Stimulated activated CD4-positive, alpha-beta T cell treated with anti-CD3 and anti-CD28 coated beads, Interleukin-12 subunit alpha, Interleukin-12 subunit beta, amount 100 ng/mL, for 48 hours (primary cell): Measurements from ENCODE around the gene BBIP1.
"Not testable (repeated sequence)": the region's sequence is repeated elsewhere in the genome, so short reads cannot be mapped to it uniquely, and the experiment has no call there.

Experiments used
- DNase-seq, 3 donors: peaks; one replicate each; pipeline ENCODE4 v3.0.0-alpha.2; 2020; ENCODE audit warnings: low read depth in 2 of 3, low spot score in 1 of 3

BBIP1 gene

GRCh38 chr10:110923856-110924493, 5.0 kb upstream of the BBIP1 start:
- no peak for DNase-seq

DNA sequence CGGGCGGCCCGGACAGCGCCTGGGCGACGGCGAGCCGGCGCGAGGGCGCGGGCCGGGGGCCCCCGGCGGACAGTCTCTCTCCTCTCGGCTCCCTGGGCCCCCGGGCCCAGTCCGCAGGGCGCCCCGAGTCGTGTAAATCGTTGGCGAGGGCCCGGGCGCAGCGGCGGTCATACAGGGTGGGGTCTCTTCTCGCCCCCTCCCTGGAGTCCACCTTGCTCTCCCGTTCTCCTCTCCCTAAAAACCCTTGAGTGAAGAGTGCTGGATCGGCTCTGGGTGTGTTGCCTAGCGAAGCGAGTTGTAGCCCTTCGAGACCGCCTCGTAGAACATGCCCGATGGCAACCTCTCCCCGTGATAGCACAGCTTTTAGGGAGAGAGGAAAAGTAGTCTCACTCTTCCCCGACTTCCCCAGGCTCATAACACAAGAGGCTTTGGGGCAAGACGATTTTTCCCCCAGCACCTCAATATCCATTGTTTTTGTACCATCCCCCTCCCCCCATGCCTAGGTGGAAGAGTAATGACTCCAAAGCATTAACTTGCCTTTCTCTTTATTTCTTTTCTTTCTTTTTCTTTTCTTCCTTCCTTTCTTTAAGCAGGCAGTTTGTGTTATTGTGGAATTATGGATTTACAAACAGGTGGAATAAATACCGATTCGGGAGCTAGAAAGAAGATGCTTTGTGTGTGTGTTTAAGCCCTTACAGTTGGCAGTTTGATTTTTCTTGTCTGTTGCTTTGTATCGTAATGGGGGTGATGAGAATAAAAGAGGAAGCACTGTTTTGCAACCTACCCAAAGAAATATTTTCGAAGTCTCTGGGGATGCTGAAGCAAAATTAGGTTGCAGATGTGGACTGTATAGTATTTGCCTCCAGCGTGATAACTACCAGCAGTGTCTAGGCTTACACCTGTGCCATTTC, 1.2 kb upstream of the BBIP1 start:
- no peak for DNase-seq

- DNase-seq = peak; percentile 95 to 99 (median 98)
These were observed 460 bp upstream of the BBIP1 start, which contains the start of gene SHOC2 for GRCh38 chr10:110919349-110919931. TSS of gene SHOC2 (plus strand) at chr10:110919604. CDS start at chr10:110964359, 44,755 bp downstream.

GRCh38 chr10:110918269-110918642, 724 bp downstream of the BBIP1 start:
- DNase-seq = peak; percentile 72 to 89 (median 80)

- no peak for DNase-seq
These were observed 2.2 kb downstream of the BBIP1 start for GRCh38 chr10:110916554-110917346.

DNA sequence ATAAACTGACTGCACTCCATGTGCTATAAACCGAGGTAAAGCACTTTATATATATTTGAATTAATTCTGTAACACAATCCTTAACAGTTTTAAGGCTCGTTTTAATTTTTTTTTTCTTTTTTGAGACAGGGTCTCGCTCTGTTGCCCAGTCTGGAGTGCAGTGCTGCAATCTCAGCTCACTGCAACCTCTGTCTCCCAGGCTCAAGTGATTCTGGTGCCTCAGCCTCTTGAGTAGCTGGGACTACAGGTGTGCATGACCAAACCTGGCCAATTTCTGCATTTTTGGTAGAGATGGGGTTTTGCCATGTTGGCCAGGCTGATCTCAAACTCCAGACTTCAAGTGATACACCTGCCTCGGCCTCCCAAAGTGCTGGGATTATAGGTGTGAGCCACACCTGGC, 3.4 kb downstream of the BBIP1 start:
- DNase-seq = not testable (repeated sequence)

- DNase-seq = no peak
These were observed 3.9 kb downstream of the BBIP1 start for GRCh38 chr10:110915035-110915434.

GRCh38 chr10:110914431-110914830, 4.5 kb downstream of the BBIP1 start:
- DNase-seq = no peak

DNA sequence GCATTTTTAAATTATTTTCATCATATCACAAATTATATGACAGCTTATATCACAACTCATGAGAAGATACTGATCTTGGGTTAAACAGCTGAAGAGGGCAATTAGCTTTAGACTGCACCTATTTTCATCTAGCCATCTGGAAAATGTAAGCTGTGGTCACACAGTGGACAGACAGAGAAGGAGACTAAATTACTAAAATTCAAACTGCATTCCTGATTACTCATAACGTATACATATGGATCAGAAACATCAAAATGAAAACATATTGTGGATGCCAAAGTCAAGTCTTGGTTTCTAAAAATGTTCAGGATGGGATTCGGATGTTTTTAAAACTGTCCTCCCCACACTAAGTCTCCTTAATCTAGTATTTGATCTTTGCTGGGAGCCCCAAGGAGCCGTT, 6.6 kb downstream of the BBIP1 start:
- DNase-seq = no peak

GRCh38 chr10:110910138-110910537, 8.8 kb downstream of the BBIP1 start:
- no peak for DNase-seq

DNA sequence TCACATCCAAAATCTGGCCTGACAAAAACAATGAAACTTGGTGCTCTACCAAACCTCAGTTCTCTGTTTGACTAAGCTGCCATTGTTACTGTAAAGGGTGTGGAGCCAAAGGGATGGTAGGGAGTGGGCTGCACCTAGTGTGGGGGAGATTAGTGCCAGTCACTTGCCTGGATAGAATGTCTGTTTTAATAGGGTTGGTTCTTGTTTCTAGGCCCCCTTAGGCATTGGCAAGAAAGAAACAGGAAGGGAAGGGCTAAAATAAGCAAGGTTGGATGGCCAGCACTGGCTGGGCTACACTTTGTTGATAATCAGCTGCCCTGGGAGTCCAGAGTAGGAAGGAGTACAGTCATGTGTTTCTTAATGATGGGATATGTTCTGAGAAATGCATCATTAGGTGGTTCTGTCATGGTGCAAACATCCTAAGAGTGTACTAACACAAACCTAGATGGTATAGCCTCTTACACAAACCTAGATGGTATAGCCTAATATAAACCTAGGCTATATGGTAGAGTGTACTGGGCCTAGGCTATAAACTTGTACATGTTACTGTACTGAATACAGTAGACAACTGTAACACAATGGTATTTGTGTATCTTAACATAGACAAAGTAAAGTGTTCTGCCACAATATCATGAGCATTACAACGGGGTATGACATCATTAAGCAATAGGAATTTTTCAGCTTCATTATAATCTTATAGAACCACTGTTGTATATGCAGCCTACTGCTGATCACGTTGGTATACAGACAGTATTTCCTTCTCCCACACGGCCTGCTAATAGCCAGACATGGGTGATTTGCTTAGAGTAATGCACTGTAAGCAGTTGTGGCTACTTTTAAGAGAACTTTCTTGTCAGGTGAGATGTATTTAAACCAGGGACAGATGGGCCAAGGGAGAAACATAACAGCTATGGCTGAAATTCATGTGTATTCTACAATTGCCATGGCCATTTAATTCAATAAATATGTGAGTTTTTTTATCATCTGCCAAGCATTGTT, 15.4 kb downstream of the BBIP1 start:
- peak in 1 of 3 donors; percentile 10 for DNase-seq

DNA sequence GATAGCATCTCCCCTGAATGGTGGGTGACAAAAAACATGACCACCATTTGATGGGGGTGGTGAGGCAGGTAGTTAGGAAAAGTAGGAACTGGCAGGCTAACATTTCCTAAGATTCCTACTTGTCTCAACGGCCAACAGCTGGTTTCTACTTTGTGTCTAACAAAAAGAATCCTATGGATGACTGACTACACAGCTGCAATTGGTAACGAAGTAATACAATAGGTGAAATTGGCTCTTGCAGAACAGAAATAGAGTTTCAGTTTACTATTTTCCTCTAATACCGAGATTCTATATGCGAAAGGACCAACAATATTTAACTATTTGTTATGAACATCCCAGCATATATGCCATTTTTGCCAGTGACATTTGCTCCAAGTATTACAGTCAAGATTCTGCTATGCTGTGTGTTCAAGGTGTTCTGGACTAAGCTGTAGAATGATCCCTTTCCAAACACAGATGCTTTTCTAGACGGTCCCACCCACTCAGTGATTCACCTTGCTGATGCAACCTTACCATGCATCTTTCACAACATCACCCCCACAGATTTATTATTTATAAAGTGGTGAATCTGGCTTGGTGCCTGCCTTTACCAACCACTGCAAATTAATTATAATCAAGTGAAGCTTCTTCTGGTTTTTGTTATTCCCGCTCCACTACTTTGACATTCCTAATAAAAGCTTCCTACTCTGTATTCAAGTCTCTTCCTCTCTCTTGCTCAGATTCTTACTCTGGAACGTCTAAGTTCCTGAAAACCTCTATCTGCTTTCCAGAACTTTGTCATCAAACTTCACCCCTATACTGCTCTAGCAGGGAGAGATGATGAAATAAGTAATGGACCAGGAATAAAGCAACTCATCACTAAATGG, 16.8 kb downstream of the BBIP1 start:
- peak in 1 of 3 donors; percentile 42 for DNase-seq

GRCh38 chr10:110900983-110901382, 18.0 kb downstream of the BBIP1 start:
- DNase-seq = no peak

DNA sequence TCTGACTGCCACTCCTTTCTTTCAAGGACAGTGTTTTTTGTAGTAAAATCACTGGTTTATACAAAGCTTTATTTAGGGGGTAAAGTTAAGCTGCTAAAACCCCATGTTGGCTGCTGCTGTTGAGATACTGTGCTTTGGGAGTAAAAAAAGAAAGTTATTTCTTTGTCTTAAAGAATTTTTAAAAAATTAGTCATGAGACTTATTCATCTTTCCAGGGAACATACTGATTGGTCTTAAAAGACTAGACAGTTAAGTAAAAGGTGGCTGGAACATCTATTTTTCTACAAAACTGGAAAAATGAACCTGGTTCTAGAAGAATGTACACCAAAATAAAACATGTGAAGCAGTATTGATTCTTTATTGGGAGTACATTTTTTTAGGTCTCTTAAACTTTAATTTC, 20.6 kb downstream of the BBIP1 start:
- no peak for DNase-seq

DNA sequence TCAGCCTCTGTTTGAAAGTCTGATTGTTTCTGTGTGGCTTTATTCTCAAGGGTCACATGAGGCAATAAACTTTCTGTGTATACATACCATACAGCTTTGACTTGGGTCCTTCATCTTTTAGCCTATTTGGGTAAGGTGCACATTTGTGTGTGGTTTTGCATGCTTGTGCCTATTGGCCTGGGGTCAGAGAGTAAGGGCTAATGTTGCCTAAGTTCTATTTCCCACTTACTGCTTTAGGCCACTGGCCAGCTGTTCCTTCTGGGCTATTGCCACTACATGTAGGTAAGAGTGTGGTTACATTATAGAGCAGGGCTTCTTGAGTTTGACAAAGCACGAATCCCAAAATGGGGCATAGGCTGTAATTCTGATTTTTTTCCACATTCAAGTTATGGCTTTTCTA, 21.8 kb downstream of the BBIP1 start:
- no peak for DNase-seq

DNA sequence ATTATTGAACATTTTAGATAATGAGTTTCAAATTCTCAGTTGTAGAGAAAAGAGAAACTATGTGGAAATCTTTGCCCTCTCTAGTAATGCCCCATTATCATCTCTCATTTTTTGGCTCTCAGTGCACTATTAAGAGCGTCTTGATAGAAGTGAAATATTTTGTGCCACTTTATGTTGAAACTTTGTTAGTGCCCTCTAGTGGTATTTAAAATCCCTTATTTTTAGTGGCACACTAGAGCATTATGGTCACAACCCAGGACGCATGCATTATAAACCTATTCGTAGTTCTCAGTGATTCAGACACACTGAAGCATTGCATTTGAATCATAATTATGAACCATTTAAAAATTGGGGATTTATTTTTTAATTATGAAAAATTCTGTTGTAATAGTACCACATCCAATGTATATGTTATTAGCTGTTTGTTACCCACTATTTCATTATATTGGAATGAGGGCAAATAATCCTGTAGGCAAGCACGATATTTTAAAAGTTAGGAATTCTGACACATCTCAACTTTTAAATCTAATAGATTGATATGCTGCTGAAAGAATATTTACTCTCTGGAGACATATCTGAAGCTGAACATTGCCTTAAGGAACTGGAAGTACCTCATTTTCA, 25.3 kb downstream of the BBIP1 start:
- DNase-seq = no peak

- DNase-seq = no peak
These were observed 26.2 kb downstream of the BBIP1 start for GRCh38 chr10:110892602-110893288.

DNA sequence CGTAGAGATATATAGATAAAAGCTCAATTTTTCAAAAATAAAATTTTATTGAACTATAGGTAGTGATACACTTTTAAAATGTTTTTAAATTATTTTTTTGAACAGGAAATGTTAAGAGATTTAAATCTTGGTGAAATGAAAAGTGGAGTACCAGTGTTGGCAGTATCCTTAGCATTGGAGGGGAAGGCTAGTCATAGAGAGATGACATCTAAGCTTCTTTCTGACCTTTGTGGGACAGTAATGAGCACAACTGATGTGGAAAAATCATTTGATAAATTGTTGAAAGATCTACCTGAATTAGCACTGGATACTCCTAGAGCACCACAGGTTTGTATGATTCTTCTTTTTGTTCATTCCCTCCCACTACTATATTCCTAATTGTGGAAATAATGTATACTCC, 31.4 kb downstream of the BBIP1 start:
- no peak for DNase-seq
